PC-3 (cell line): ENCODE results near the gene GLRA2. TPM values are rescaled to one million over a fixed set of nuclear protein-coding genes. Genes with fewer than 3 reads are reported as not detected.

Source experiments
- ATAC-seq: fragments of 200-7000 bp; cut with Tn5 transposase; 2 replicates; pipeline ENCODE4 v1.9.1; 2020; ENCODE audit warnings: mild to moderate bottlenecking, moderate library complexity
- Bru-seq: library from RNA; stranded (reverse); fragments of 400-500 nt; gene quantifications from one replicate; lab custom pipeline; 2021; lab: Mats Ljungman, UMichigan
- BruChase-seq, 2 experiments: library from RNA; stranded (reverse); fragments of 400-500 nt; gene quantifications; one replicate each; lab custom pipeline; 2021; lab: Mats Ljungman, UMichigan
- BruUV-seq: library from RNA; stranded (reverse); fragments of 400-500 nt; replicated peaks from 2 replicates; lab custom pipeline; 2021; lab: Mats Ljungman, UMichigan
- CTCF ChIA-PET: fragments of 300-600 bp; sonication (Branson Sonifier 250); formaldehyde crosslinking; loops from one replicate; lab custom pipeline; 2022; ENCODE audit warnings: antibody characterized with exemption; lab: Charles Lee
- POLR2A ChIA-PET: fragments of 300-600 bp; sonication (Branson Sonifier 250); formaldehyde crosslinking; loops from one replicate; lab custom pipeline; 2022; ENCODE audit warnings: antibody characterized with exemption; ENCODE audit not compliant: unreplicated experiment; lab: Charles Lee
- DNase-seq: peaks from one replicate; pipeline ENCODE4 v3.0.0-alpha.2; 2015
- H2AFZ ChIP-seq: fragments of 300-600 bp; sonication (generic); 2 replicates; pipeline ENCODE4 v1.6.0; 2016; ENCODE audit warnings: antibody characterized with exemption, low read length
- H3F3A ChIP-seq: fragments of 300-600 bp; sonication (generic); one replicate; pipeline ENCODE4 v1.6.0; 2017; ENCODE audit warnings: antibody characterized with exemption, low read length, control low read depth, mild to moderate bottlenecking; ENCODE audit not compliant: unreplicated experiment
- H3K27ac ChIP-seq: fragments of 300-600 bp; sonication (generic); 2 replicates; pipeline ENCODE4 v1.5.1; 2016; ENCODE audit warnings: mild to moderate bottlenecking, low read length
- H3K27me3 ChIP-seq: fragments of 300-600 bp; sonication (generic); 2 replicates; pipeline ENCODE4 v1.6.1; 2016; ENCODE audit warnings: low read length, mixed read lengths
- H3K36me3 ChIP-seq: fragments of 300-600 bp; sonication (generic); 2 replicates; pipeline ENCODE4 v1.6.1; 2016; ENCODE audit warnings: low read depth, mixed run types, low read length, mixed read lengths
- H3K4me1 ChIP-seq: fragments of 300-600 bp; sonication (generic); 2 replicates; pipeline ENCODE4 v1.5.1; 2016; ENCODE audit warnings: low read length; ENCODE audit not compliant: insufficient read depth
- H3K4me2 ChIP-seq: fragments of 300-600 bp; sonication (generic); 2 replicates; pipeline ENCODE4 v1.6.0; 2016; ENCODE audit warnings: low read length
- H3K4me3 ChIP-seq: fragments of 300-600 bp; sonication (generic); 2 replicates; pipeline ENCODE4 v1.5.1; 2016; ENCODE audit warnings: mild to moderate bottlenecking, low read length, mixed read lengths
- H3K79me2 ChIP-seq: fragments of 300-600 bp; sonication (generic); 2 replicates; pipeline ENCODE4 v1.6.1; 2017; ENCODE audit warnings: low read length, mixed read lengths
- H3K9ac ChIP-seq: fragments of 300-600 bp; sonication (generic); 2 replicates; pipeline ENCODE4 v1.6.0; 2016; ENCODE audit warnings: mild to moderate bottlenecking, low read length
- H3K9me2 ChIP-seq: fragments of 300-600 bp; sonication (generic); replicated peaks from 2 replicates; pipeline ENCODE4 v1.6.1; 2016; ENCODE audit warnings: mixed run types, low read length, mixed read lengths
- H3K9me3 ChIP-seq: fragments of 300-600 bp; sonication (generic); 2 replicates; pipeline ENCODE4 v1.6.1; 2016; ENCODE audit warnings: low read length, mixed read lengths
- H4K20me1 ChIP-seq: fragments of 300-600 bp; sonication (generic); 2 replicates; pipeline ENCODE4 v1.6.1; 2016; ENCODE audit warnings: low read length, mixed read lengths
- CTCF ChIP-seq: fragments of 300-600 bp; sonication (generic); conservative IDR thresholded peaks from 2 replicates; pipeline ENCODE4 v1.5.1; 2017; ENCODE audit warnings: antibody characterized with exemption, low read depth, mild to moderate bottlenecking, low read length
- EZH2 ChIP-seq: fragments of 300-600 bp; sonication (generic); IDR thresholded peaks from one replicate; pipeline ENCODE4 v1.6.1; 2017; ENCODE audit warnings: antibody characterized with exemption, mild to moderate bottlenecking, low read length; ENCODE audit not compliant: unreplicated experiment
- EZH2phosphoT487 ChIP-seq: fragments of 300-600 bp; sonication (generic); IDR thresholded peaks from 2 replicates; pipeline ENCODE4 v1.6.1; 2018; ENCODE audit warnings: mild to moderate bottlenecking, antibody characterized with exemption, low read length, borderline replicate concordance
- intact Hi-C: fragments of 100-400 bp; cut with micrococcal nuclease; formaldehyde crosslinking; loops from 2 replicates; pipeline ENCODE4 v1.9.0; 2023
- long read RNA-seq: library from polyadenylated mRNA; unstranded; transcript quantifications from one replicate; pipeline ENCODE4 v2.0.0, GENCODE V29; 2021; ENCODE audit not compliant: unreplicated experiment
- total RNA-seq: library from RNA; depleted of rRNA; stranded (reverse); fragments of >200 nt; gene quantifications from 2 replicates; pipeline ENCODE4 v1.2.3, GENCODE V29; 2014; rRNA removed

Gene GLRA2
- total RNA-seq: not detected in 2 replicates
- percentile 0 among the genes with signal in this experiment for Bru-seq, nascent RNA
- not detected for BruChase-seq, experiment 1, labeled RNA remaining after a 6-hour chase
- BruChase-seq, experiment 2, labeled RNA remaining after a 2-hour chase: percentile 1 among the genes with signal in this experiment
- long read RNA-seq: 0 reads

- Histone ChIP-seq H3K4me2 (no peak within 1 kb of the TSS), H3K9me3 (no peaks in the 10 kb centered on the region), H4K20me1 (no peaks in the 10 kb centered on the region), H3K9ac (no peak within 1 kb of the TSS), H3K4me1 (peaks cover 11% of the 10 kb centered on the region; the same call in 1 of the 2 replicates), H3F3A (no peaks in the 10 kb centered on the region), H2AFZ (no peak within 1 kb of the TSS), H3K27ac (no peak within 1 kb of the TSS), H3K4me3 (no peak within 1 kb of the TSS), H3K27me3 (no peaks in the 10 kb centered on the region), H3K36me3 (no peaks in the 10 kb centered on the region), H3K79me2 (no peaks in the 10 kb centered on the region), H3K9me2 (no peaks in the 10 kb centered on the region)
- POLR2A ChIA-PET: no interaction called here
- no TSS peak for BruUV-seq
- intact Hi-C loops: loop anchor here (5.0 kb wide), 2 partner anchors 432 to 477 kb away; no protein-coding TSS in a partner anchor
- DNase-seq (peak; percentile 35), ATAC-seq (no peak)
- CTCF ChIA-PET: interaction anchor here (0.9 kb wide), 1 partner anchor 222 kb away, joined by 4 read pairs; no protein-coding TSS in a partner anchor
- TF ChIP-seq CTCF: no peak
- no peak for TF ChIP-seq EZH2phosphoT487
- TF ChIP-seq EZH2: no peak
Measured at GRCh38 chrX:14529290-14529989, at the start of gene GLRA2. Gene GLRA2 (plus strand): TSS chrX:14529536. CDS start chrX:14530058, 522 bp downstream.

GRCh38 chrX:14489437-14489836, 39.9 kb upstream of the GLRA2 start:
- H3K4me3 ChIP-seq: no peak overlapping the region
- no peaks in the 10 kb centered on the region for H3K36me3 ChIP-seq
- no peak for ATAC-seq
- H3K79me2 ChIP-seq: no peaks in the 10 kb centered on the region
- no peak overlapping the region for H3K4me2 ChIP-seq
- H4K20me1 ChIP-seq: no peaks in the 10 kb centered on the region
- H3K9ac ChIP-seq: no peak overlapping the region
- no peaks in the 10 kb centered on the region for H3K27me3 ChIP-seq
- H3F3A ChIP-seq: no peaks in the 10 kb centered on the region
- H3K27ac ChIP-seq: no peak overlapping the region
- no peaks in the 10 kb centered on the region for H3K4me1 ChIP-seq
- no peak overlapping the region for H2AFZ ChIP-seq
- CTCF ChIA-PET: no interaction called here
- TF ChIP-seq CTCF (no peak), EZH2phosphoT487 (no peak), EZH2 (no peak)
- intact Hi-C loops: no loop called here
- POLR2A ChIA-PET: no interaction called here
- no peaks in the 10 kb centered on the region for H3K9me2 ChIP-seq
- no peak for DNase-seq
- no peaks in the 10 kb centered on the region for H3K9me3 ChIP-seq
- BruUV-seq: no TSS peak

- Histone ChIP-seq H3K4me3 (no peak overlapping the region), H3K9me2 (no peaks in the 10 kb centered on the region), H2AFZ (no peak overlapping the region), H3K9ac (no peak overlapping the region), H3F3A (no peaks in the 10 kb centered on the region), H3K27me3 (no peaks in the 10 kb centered on the region), H3K27ac (no peak overlapping the region), H3K4me2 (no peak overlapping the region), H3K9me3 (no peaks in the 10 kb centered on the region), H3K4me1 (no peaks in the 10 kb centered on the region), H3K79me2 (no peaks in the 10 kb centered on the region), H3K36me3 (no peaks in the 10 kb centered on the region), H4K20me1 (no peaks in the 10 kb centered on the region)
- ATAC-seq (no peak), DNase-seq (peak; percentile 22)
- CTCF ChIA-PET: no interaction called here
- TF ChIP-seq EZH2 (no peak), EZH2phosphoT487 (no peak), CTCF (no peak)
- POLR2A ChIA-PET: no interaction called here
- no TSS peak for BruUV-seq
- intact Hi-C loops: no loop called here
Measured at GRCh38 chrX:14491689-14492088, 37.6 kb upstream of the GLRA2 start.
